Measurements from ENCODE around the gene PCDH19. TPM values are rescaled to one million over a fixed set of nuclear protein-coding genes. Genes with fewer than 3 reads are reported as not detected.

PCDH19 gene
- total RNA-seq, 2 experiments from 2014 or later = not detected

DNA sequence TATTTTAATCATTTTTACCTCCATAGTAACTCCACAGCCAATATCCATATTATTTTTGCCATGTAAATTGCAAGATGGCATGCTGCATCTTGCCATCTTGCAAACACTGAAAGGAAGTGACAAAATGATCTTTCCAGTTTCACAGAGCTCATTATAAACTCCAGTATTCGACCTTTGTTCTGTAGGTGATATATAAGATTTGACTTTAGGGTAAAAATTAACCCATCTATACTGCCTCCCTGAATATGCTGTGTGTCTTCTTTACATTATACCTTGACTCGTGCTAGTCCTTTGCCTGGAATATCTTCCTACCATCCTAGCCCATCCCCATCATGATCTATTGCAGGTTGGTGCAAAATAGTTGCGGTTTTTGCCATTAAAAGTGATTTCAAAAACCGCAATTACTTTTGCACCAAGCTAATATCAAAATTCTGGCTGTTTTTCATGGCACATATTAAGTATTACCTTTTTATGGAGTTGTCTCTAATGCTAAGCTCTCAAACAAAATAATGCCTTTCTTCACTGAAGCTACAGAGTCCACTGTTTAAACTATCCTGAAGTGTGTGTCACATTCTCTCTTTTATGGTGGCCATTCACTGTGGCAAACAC lies 161.1 kb downstream of the PCDH19 start:
- Histone ChIP-seq H3K9me3 (ENCODE audit: low read length) (no peaks in the 10 kb centered on the region), H3K4me2 (ENCODE audit: low read length) (no peak overlapping the region), H3K36me3 (ENCODE audit: insufficient read depth, low read length) (no peaks in the 10 kb centered on the region), H3K4me1 (ENCODE audit: insufficient read depth, low read length, poor library complexity, severe bottlenecking) (no peaks in the 10 kb centered on the region), H3K4me3 (ENCODE audit: low read depth, low read length, poor library complexity, severe bottlenecking) (no peak overlapping the region), H3K9me2 (ENCODE audit: insufficient read depth, low read length) (no peaks in the 10 kb centered on the region), H3K27ac (ENCODE audit: low read depth, low read length, poor library complexity, severe bottlenecking) (no peak overlapping the region), H4K20me1 (ENCODE audit: insufficient read depth, low read length) (no peaks in the 10 kb centered on the region), H2AFZ (ENCODE audit: low read length) (no peak overlapping the region), H3K79me2 (ENCODE audit: insufficient read depth, low read depth, low read length) (no peaks in the 10 kb centered on the region)
- ChIA-PET CTCF (ENCODE audit: unreplicated experiment) (no interaction called here), POLR2A (no interaction called here)
- TF ChIP-seq, protein P1, sequence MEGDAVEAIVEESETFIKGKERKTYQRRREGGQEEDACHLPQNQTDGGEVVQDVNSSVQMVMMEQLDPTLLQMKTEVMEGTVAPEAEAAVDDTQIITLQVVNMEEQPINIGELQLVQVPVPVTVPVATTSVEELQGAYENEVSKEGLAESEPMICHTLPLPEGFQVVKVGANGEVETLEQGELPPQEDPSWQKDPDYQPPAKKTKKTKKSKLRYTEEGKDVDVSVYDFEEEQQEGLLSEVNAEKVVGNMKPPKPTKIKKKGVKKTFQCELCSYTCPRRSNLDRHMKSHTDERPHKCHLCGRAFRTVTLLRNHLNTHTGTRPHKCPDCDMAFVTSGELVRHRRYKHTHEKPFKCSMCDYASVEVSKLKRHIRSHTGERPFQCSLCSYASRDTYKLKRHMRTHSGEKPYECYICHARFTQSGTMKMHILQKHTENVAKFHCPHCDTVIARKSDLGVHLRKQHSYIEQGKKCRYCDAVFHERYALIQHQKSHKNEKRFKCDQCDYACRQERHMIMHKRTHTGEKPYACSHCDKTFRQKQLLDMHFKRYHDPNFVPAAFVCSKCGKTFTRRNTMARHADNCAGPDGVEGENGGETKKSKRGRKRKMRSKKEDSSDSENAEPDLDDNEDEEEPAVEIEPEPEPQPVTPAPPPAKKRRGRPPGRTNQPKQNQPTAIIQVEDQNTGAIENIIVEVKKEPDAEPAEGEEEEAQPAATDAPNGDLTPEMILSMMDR (conservative IDR thresholded peaks at IDR 0.05; ENCODE audit: low read length) = no peak
- no peak for TF ChIP-seq EZH2phosphoT487 (IDR thresholded peaks at IDR 0.05; ENCODE audit: borderline replicate concordance, low read depth, low read length)
- no TSS peak for BruUV-seq (replicated peaks)
- intact Hi-C loops (cut with micrococcal nuclease; ENCODE audit: unreplicated experiment) = no loop called here
- DNase-seq (ENCODE audit: low spot score) = no peak

DNA sequence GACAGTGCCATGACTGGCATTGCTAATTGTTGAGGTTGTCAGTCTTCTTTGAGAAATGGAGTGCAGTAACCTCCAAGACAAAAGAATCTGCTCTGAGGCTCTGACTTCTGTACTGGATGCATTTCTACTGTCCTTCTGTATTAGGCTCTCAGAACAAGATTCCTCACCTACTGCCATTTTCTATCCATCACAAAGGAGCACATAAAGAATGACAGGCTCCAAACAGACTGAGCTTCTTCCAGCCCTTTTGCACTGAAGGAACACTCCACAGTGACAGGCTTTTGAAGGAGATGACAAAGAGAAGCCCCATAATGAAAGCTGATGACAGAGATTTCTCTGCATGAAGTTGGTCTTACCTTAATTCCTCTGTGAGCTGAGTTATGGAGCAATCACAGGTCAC lies 162.2 kb downstream of the PCDH19 start:
- no peak for DNase-seq (ENCODE audit: low spot score)
- H2AFZ ChIP-seq (ENCODE audit: low read length) = no peak overlapping the region
- H3K4me3 ChIP-seq (ENCODE audit: low read depth, low read length, poor library complexity, severe bottlenecking) = no peak overlapping the region
- no peaks in the 10 kb centered on the region for H3K9me3 ChIP-seq (ENCODE audit: low read length)
- no peaks in the 10 kb centered on the region for H3K79me2 ChIP-seq (ENCODE audit: insufficient read depth, low read depth, low read length)
- no peaks in the 10 kb centered on the region for H3K36me3 ChIP-seq (ENCODE audit: insufficient read depth, low read length)
- no TSS peak for BruUV-seq (replicated peaks)
- H3K27ac ChIP-seq (ENCODE audit: low read depth, low read length, poor library complexity, severe bottlenecking) = no peak overlapping the region
- H3K9me2 ChIP-seq (ENCODE audit: insufficient read depth, low read length) = no peaks in the 10 kb centered on the region
- TF ChIP-seq EZH2phosphoT487 (IDR thresholded peaks at IDR 0.05; ENCODE audit: borderline replicate concordance, low read depth, low read length) = no peak
- TF ChIP-seq, protein P1 (conservative IDR thresholded peaks at IDR 0.05; ENCODE audit: low read length) = no peak
- CTCF ChIA-PET (ENCODE audit: unreplicated experiment) = no interaction called here
- H3K4me1 ChIP-seq (ENCODE audit: insufficient read depth, low read length, poor library complexity, severe bottlenecking) = no peaks in the 10 kb centered on the region
- H4K20me1 ChIP-seq (ENCODE audit: insufficient read depth, low read length) = no peaks in the 10 kb centered on the region
- POLR2A ChIA-PET = no interaction called here
- intact Hi-C loops (cut with micrococcal nuclease; ENCODE audit: unreplicated experiment) = no loop called here
- no peak overlapping the region for H3K4me2 ChIP-seq (ENCODE audit: low read length)

DNA sequence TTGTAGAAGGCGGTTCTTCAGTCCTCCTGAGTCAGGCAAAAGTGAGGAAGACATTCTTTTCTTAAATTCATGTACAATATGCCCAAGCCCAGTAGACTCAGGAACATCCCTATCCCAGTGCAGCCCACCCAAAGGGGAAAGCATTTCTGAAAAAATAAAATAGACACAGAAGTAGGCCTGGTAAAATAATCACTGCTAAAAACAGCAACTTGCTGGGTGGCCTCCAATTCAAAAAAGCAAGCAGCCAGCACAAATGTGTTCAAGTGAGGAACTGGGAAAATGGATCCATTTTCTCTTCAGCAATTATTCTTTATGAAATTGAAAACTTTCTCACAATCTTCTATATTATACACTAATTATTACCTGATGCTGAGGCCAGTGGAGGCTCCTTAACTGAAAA lies 165.4 kb downstream of the PCDH19 start:
- Histone ChIP-seq H3K4me2 (ENCODE audit: low read length) (no peak overlapping the region), H3K9me3 (ENCODE audit: low read length) (no peaks in the 10 kb centered on the region), H4K20me1 (ENCODE audit: insufficient read depth, low read length) (no peaks in the 10 kb centered on the region), H3K79me2 (ENCODE audit: insufficient read depth, low read depth, low read length) (no peaks in the 10 kb centered on the region), H3K36me3 (ENCODE audit: insufficient read depth, low read length) (no peaks in the 10 kb centered on the region), H3K4me1 (ENCODE audit: insufficient read depth, low read length, poor library complexity, severe bottlenecking) (no peaks in the 10 kb centered on the region), H3K9me2 (ENCODE audit: insufficient read depth, low read length) (no peaks in the 10 kb centered on the region), H3K27ac (ENCODE audit: low read depth, low read length, poor library complexity, severe bottlenecking) (no peak overlapping the region), H2AFZ (ENCODE audit: low read length) (no peak overlapping the region), H3K4me3 (ENCODE audit: low read depth, low read length, poor library complexity, severe bottlenecking) (no peak overlapping the region)
- ChIA-PET CTCF (ENCODE audit: unreplicated experiment) (no interaction called here), POLR2A (no interaction called here)
- BruUV-seq (replicated peaks) = no TSS peak
- DNase-seq (ENCODE audit: low spot score) = no peak
- TF ChIP-seq, protein P1 (conservative IDR thresholded peaks at IDR 0.05; ENCODE audit: low read length) = no peak
- TF ChIP-seq EZH2phosphoT487 (IDR thresholded peaks at IDR 0.05; ENCODE audit: borderline replicate concordance, low read depth, low read length) = no peak
- intact Hi-C loops (cut with micrococcal nuclease; ENCODE audit: unreplicated experiment) = no loop called here

Other genes starting within 250 kb of the PCDH19 start
- gene TNMD, start 174.7 kb upstream of the PCDH19 start, total RNA-seq (2014; rRNA removed; shearing (Covaris generic)) = not detected in 2 replicates
- not detected in 2 replicates for gene TNMD, start 174.7 kb upstream of the PCDH19 start, total RNA-seq (2022)
- not detected in 2 replicates for gene TSPAN6, start 226.5 kb upstream of the PCDH19 start, total RNA-seq (2014; rRNA removed; shearing (Covaris generic))
- gene TSPAN6, start 226.5 kb upstream of the PCDH19 start, total RNA-seq (2022) = not detected in 2 replicates
- not detected in 2 replicates for gene SRPX2, start 233.9 kb upstream of the PCDH19 start, total RNA-seq (2014; rRNA removed; shearing (Covaris generic))
- not detected in 2 replicates for gene SRPX2, start 233.9 kb upstream of the PCDH19 start, total RNA-seq (2022)